Endothelial cell of umbilical vein (primary cell): ENCODE data around the gene LCOR. TPM values are rescaled to one million over a fixed set of nuclear protein-coding genes. Genes with fewer than 3 reads are reported as not detected.

Experiments used
- BruUV-seq: library from RNA; stranded (reverse); fragments of 400-500 nt; replicated peaks from 2 replicates; lab custom pipeline; 2021; lab: Mats Ljungman, UMichigan
- CTCF ChIA-PET: fragments of 300-600, 350-600 bp; sonication (Branson Sonifier 250); formaldehyde crosslinking; loops from one replicate; lab custom pipeline; 2021; ENCODE audit warnings: antibody characterized with exemption, inconsistent platforms; lab: Charles Lee
- POLR2A ChIA-PET: fragments of 300-600, 350-600 bp; sonication (Branson Sonifier 250); formaldehyde crosslinking; loops from one replicate; lab custom pipeline; 2021; ENCODE audit warnings: antibody characterized with exemption, inconsistent platforms; lab: Charles Lee
- DNase-seq: peaks from one replicate; pipeline ENCODE4 v3.0.0-alpha.2; 2011; ENCODE audit warnings: low read depth, low spot score
- FAIRE-seq: peaks from 2 replicates; lab custom pipeline; 2011; peaks lifted over from hg19 to GRCh38; lab: Jason Lieb, UNC
- H2AFZ ChIP-seq: 2 replicates; pipeline ENCODE4 v1.6.0; 2012; ENCODE audit warnings: low read depth, low read length, control low read depth, inconsistent platforms
- H3K27ac ChIP-seq: 2 replicates; pipeline ENCODE4 v1.5.1; 2011; ENCODE audit warnings: low read depth, mild to moderate bottlenecking, control low read depth, low read length, moderate library complexity; ENCODE audit not compliant: insufficient read depth
- H3K27me3 ChIP-seq, 2 experiments: 2 replicates each; pipeline versions ENCODE4 v1.6.0 to v1.6.1; 2011; ENCODE audit warnings: low read length in 2 of 2, mixed read lengths in 1 of 2; ENCODE audit not compliant: control insufficient read depth in 2 of 2, insufficient read depth in 2 of 2
- H3K36me3 ChIP-seq, 2 experiments: 2 replicates in 1 of 2; 3 replicates in 1 of 2; pipeline ENCODE4 v1.5.1; 2011; ENCODE audit warnings: low read length in 2 of 2, mild to moderate bottlenecking in 1 of 2, moderate library complexity in 1 of 2; ENCODE audit not compliant: control insufficient read depth in 2 of 2, insufficient read depth in 2 of 2; ENCODE audit errors: extremely low read depth in 1 of 2
- H3K4me1 ChIP-seq: 3 replicates; pipeline ENCODE4 v1.5.1; 2011; ENCODE audit warnings: mild to moderate bottlenecking, low read length; ENCODE audit not compliant: control insufficient read depth, insufficient read depth; ENCODE audit errors: extremely low read depth
- H3K4me2 ChIP-seq: 2 replicates; pipeline ENCODE4 v1.6.1; 2011; ENCODE audit warnings: low read length, control low read depth, mixed read lengths; ENCODE audit not compliant: insufficient read depth
- H3K4me3 ChIP-seq, 3 experiments: fragments of 200-600 bp in 1 of 3; sonication (generic), shearing (Covaris generic) in 1 of 3; replicated peaks in 1 of 3; 2 replicates each; pipeline ENCODE4 v1.5.1; 2011 to 2016; ENCODE audit warnings: control low read depth in 3 of 3, low read length in 3 of 3, mild to moderate bottlenecking in 2 of 3, inconsistent platforms in 1 of 3, low read depth in 1 of 3, moderate library complexity in 1 of 3; ENCODE audit not compliant: insufficient read depth in 1 of 3
- H3K79me2 ChIP-seq: 2 replicates; pipeline ENCODE4 v1.6.0; 2012; ENCODE audit warnings: low read length, inconsistent platforms; ENCODE audit not compliant: control insufficient read depth, insufficient read depth
- H3K9ac ChIP-seq: replicated peaks from 2 replicates; pipeline ENCODE3; 2011; ENCODE audit warnings: low read length, control low read depth; ENCODE audit not compliant: insufficient read depth; ENCODE audit errors: extremely low read depth
- H3K9me1 ChIP-seq: replicated peaks from 3 replicates; pipeline ENCODE4 v1.6.0; 2011; ENCODE audit warnings: mild to moderate bottlenecking, low read length; ENCODE audit not compliant: control insufficient read depth, insufficient read depth; ENCODE audit errors: extremely low read depth
- H3K9me3 ChIP-seq: replicated peaks from 2 replicates; pipeline ENCODE4 v1.5.1; 2012; ENCODE audit warnings: low read length, inconsistent platforms; ENCODE audit not compliant: control insufficient read depth, insufficient read depth
- H4K20me1 ChIP-seq: replicated peaks from 2 replicates; pipeline ENCODE3; 2011; ENCODE audit warnings: mild to moderate bottlenecking, low read length; ENCODE audit not compliant: control insufficient read depth, insufficient read depth; ENCODE audit errors: extremely low read depth
- EZH2 ChIP-seq: IDR thresholded peaks from 2 replicates; pipeline ENCODE4 v1.6.1; 2012; ENCODE audit warnings: borderline replicate concordance, low read depth, mild to moderate bottlenecking, moderate library complexity, low read length, inconsistent platforms; ENCODE audit not compliant: severe bottlenecking
- FOS ChIP-seq: IDR thresholded peaks from 2 replicates; pipeline ENCODE4 v1.6.1; 2011; ENCODE audit warnings: mild to moderate bottlenecking, low read length, moderate library complexity, borderline replicate concordance; ENCODE audit not compliant: insufficient read depth
- GATA2 ChIP-seq: IDR thresholded peaks from 2 replicates; pipeline ENCODE4 v1.7.0; 2011; ENCODE audit warnings: low read depth, mild to moderate bottlenecking, moderate library complexity, mixed read lengths, low read length; ENCODE audit not compliant: insufficient read length, insufficient read depth
- JUN ChIP-seq: IDR thresholded peaks from 2 replicates; pipeline ENCODE4 v1.6.1; 2011; ENCODE audit warnings: borderline replicate concordance, low read depth; ENCODE audit not compliant: insufficient read length, insufficient read depth
- MYC ChIP-seq: IDR thresholded peaks from one replicate; pipeline ENCODE4 v1.6.1; 2011; ENCODE audit warnings: mild to moderate bottlenecking, low read depth, low read length
- POLR2A ChIP-seq: IDR thresholded peaks from 2 replicates; pipeline ENCODE4 v1.6.1; 2012; ENCODE audit warnings: low read depth, mild to moderate bottlenecking, control low read depth, low read length
- POLR2AphosphoS5 ChIP-seq: IDR thresholded peaks from 2 replicates; pipeline ENCODE4 v1.6.1; 2012; ENCODE audit warnings: low read depth, mild to moderate bottlenecking, control low read depth, low read length, moderate library complexity; ENCODE audit not compliant: insufficient read depth
- dilution Hi-C: fragments of 300-500 bp; cut with MboI; formaldehyde crosslinking; loops from one replicate; pipeline ENCODE4 v1.15.0; 2019; ENCODE audit warnings: low sequenced_read_pairs; ENCODE audit not compliant: extremely low pct_ligation_motif_present
- intact Hi-C: fragments of 100-400 bp; cut with micrococcal nuclease; formaldehyde crosslinking; loops from one replicate; pipeline ENCODE4 v1.10.0; 2022
- polyA plus RNA-seq, 4 experiments: library from polyadenylated mRNA; depleted of rRNA in 3 of 4; stranded (reverse) in 3 of 4; unstranded in 1 of 4; fragments of >200 nt; gene quantifications; 2 replicates each; pipeline versions ENCODE4 v1.2.1 to v1.2.3, GENCODE V29; 2011 to 2012; ENCODE audit warnings: missing spikeins in 1 of 4
- total RNA-seq: library from RNA; stranded (reverse); gene quantifications from 2 replicates; pipeline ENCODE4 v1.2.3, GENCODE V29; 2021
- TF ChIP-seq, protein P1 (sequence below): IDR thresholded peaks from 2 replicates; pipeline ENCODE4 v1.6.1; 2011; ENCODE audit not compliant: insufficient read depth, insufficient read length
- TF ChIP-seq, protein P2 (sequence below), 2 donors: IDR thresholded peaks; 1 replicate in 1 of 2; 2 replicates in 1 of 2; pipeline ENCODE4 v1.5.1; 2011; ENCODE audit warnings: low read length in 2 of 2, mild to moderate bottlenecking in 2 of 2, moderate library complexity in 2 of 2, control low read depth in 1 of 2, inconsistent platforms in 1 of 2, low read depth in 1 of 2; ENCODE audit not compliant: insufficient read depth in 1 of 2; ENCODE audit errors: extremely low read depth in 1 of 2

The LCOR gene
- total and polyA plus RNA-seq, 2 donors (not counting 3 experiments of a cell fraction or from before 2014, with no cell fraction given) = 11.6 to 39.0 TPM

DNA sequence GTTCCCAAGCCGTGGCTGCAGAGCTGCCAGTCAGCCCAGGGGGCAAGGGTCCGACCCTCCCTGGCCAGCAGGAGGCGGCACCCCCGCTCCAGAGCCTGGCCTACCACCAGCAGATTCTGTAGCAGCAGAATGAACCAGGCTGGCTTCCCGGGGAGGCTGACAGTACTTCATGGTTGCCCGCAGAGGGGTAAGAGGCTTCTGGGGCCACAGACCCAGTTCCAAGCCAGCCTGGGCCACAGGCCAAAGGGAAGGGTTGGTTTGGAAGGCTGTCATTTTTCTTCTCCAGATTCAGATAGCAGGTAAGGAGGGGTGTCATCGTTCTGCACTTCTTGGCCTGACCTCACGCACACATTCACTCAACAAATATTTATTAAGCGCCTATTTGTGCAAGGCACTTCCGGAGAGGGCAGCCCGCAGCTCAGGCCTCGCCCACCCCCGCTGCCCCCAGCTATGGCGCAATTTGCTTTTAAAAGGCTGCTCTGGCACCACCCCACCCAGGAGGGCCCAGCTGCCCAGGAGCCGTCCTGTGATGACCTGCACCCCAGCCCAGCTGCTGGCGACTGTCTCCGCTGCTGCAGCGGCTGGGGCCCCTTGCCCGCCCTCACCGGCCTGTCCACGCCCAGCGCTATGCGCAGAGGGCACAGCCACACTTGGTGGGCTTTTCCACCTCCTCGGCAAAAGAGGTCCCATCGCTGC lies 168.5 kb downstream of the LCOR start:
- H2AFZ ChIP-seq = no peak overlapping the region
- H3K4me2 ChIP-seq = no peak overlapping the region
- no peak for FAIRE-seq
- H3K27me3 ChIP-seq = peaks cover 0 to 2% of the 10 kb centered on the region in 2 experiments
- dilution Hi-C loops (no loop called here), intact Hi-C loops (no loop called here)
- H4K20me1 ChIP-seq = no peaks in the 10 kb centered on the region
- no peak overlapping the region for H3K9ac ChIP-seq
- no peak overlapping the region for H3K27ac ChIP-seq
- no peak for DNase-seq
- CTCF ChIA-PET = interaction anchor here (1.0 to 3.1 kb wide), 2 partner anchors 17 to 25 kb away, joined by 3 to 9 read pairs; no protein-coding TSS in a partner anchor
- H3K9me1 ChIP-seq = no peaks in the 10 kb centered on the region
- POLR2A ChIA-PET = no interaction called here
- no peak overlapping the region for H3K4me3 ChIP-seq
- H3K79me2 ChIP-seq = no peaks in the 10 kb centered on the region
- no peak for TF ChIP-seq EZH2
- no peak for TF ChIP-seq FOS
- no peak for TF ChIP-seq POLR2AphosphoS5
- TF ChIP-seq MYC = no peak
- TF ChIP-seq, protein P1, sequence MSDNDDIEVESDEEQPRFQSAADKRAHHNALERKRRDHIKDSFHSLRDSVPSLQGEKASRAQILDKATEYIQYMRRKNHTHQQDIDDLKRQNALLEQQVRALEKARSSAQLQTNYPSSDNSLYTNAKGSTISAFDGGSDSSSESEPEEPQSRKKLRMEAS = no peak
- TF ChIP-seq JUN = no peak
- TF ChIP-seq, protein P2, sequence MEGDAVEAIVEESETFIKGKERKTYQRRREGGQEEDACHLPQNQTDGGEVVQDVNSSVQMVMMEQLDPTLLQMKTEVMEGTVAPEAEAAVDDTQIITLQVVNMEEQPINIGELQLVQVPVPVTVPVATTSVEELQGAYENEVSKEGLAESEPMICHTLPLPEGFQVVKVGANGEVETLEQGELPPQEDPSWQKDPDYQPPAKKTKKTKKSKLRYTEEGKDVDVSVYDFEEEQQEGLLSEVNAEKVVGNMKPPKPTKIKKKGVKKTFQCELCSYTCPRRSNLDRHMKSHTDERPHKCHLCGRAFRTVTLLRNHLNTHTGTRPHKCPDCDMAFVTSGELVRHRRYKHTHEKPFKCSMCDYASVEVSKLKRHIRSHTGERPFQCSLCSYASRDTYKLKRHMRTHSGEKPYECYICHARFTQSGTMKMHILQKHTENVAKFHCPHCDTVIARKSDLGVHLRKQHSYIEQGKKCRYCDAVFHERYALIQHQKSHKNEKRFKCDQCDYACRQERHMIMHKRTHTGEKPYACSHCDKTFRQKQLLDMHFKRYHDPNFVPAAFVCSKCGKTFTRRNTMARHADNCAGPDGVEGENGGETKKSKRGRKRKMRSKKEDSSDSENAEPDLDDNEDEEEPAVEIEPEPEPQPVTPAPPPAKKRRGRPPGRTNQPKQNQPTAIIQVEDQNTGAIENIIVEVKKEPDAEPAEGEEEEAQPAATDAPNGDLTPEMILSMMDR (IDR thresholded peaks at IDR 0.05; ENCODE audit: extremely low read depth in 1 of 2, insufficient read depth in 1 of 2, low read depth in 1 of 2, low read length in 2 of 2) = no peak
- TF ChIP-seq POLR2A = no peak
- TF ChIP-seq GATA2 = no peak
- H3K36me3 ChIP-seq = no peaks in the 10 kb centered on the region
- BruUV-seq = no TSS peak
- H3K9me3 ChIP-seq = no peaks in the 10 kb centered on the region
- H3K4me1 ChIP-seq = no peaks in the 10 kb centered on the region
